Stomach (tissue), 4 donors: ENCODE data around the gene A1CF.

ENCODE experiments used
- CTCF ChIP-seq, 7 experiments: fragments of 450-650 bp in 4 of 7; fragments of 200-600 bp in 3 of 7; sonication (generic) in 3 of 7; IDR thresholded peaks; one replicate each; pipeline ENCODE4 v1.5.1; 2016 to 2019; ENCODE audit warnings: antibody characterized with exemption in 7 of 7, control low read depth in 2 of 7, mild to moderate bottlenecking in 1 of 7
- EP300 ChIP-seq: sonication (generic); formaldehyde crosslinking; IDR thresholded peaks from one replicate; pipeline ENCODE4 v1.6.1; 2017; ENCODE audit warnings: antibody characterized with exemption
- POLR2A ChIP-seq, 4 donors: fragments of 450-650 bp; IDR thresholded peaks; one replicate each; pipeline ENCODE4 v1.6.1; 2016; ENCODE audit warnings: antibody characterized with exemption in 4 of 4, control low read depth in 2 of 4, mild to moderate bottlenecking in 1 of 4, moderate library complexity in 1 of 4
- POLR2AphosphoS5 ChIP-seq, 3 donors: sonication (generic); formaldehyde crosslinking; IDR thresholded peaks; one replicate each; pipeline ENCODE4 v1.6.1; 2016; ENCODE audit warnings: antibody characterized with exemption in 3 of 3

- TF ChIP-seq CTCF (IDR thresholded peaks at IDR 0.05) (no peak), POLR2A (IDR thresholded peaks at IDR 0.05) (no peak), POLR2AphosphoS5 (IDR thresholded peaks at IDR 0.05) (no peak), EP300 (no peak)
Observed at GRCh38 chr10:50824782-50825181, 60.6 kb downstream of the A1CF start.
